A204.1 (cell line): ENCODE measurements around the gene SFTPA1.
A peak's percentile ranks its signal among the peaks of the same experiment; 100 is the strongest.
"Not testable (repeated sequence)": the region's sequence is repeated elsewhere in the genome, so short reads cannot be mapped to it uniquely, and the experiment has no call there.

Experiments used
- FAIRE-seq: peaks from 2 replicates; lab custom pipeline; 2012; peaks lifted over from hg19 to GRCh38; lab: Jason Lieb, UNC

The SFTPA1 gene

DNA sequence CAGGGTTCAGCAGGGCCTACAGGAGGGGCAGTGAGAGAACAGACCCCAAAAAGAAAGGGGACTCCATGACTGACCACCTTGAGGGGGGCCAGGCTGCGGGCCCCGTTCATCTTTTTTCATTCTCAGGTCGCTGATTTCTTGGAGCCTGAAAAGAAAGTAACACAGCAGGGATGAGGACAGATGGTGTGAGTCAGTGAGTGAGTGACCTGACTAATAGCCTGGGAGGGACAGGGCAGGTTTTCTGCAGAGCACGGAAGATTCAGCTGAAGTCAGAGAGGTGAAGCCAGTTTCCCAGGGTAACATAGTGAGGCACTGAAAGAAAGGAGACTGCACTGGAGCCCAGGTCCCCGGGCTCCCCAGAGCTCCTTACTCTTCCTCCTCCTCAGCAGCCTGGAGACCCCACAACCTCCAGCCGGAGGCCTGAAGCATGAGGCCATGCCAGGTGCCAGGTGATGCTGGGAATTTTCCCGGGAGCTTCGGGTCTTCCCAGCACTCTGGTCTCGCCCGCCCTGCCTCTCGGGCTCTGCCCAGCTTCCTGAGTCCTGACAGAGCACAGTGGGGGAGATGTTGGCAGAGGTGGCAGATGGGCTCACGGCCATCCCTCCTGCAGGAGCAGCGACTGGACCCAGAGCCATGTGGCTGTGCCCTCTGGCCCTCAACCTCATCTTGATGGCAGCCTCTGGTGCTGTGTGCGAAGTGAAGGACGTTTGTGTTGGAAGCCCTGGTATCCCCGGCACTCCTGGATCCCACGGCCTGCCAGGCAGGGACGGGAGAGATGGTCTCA is 646 bp downstream of the SFTPA1 start:
- not testable (repeated sequence) for FAIRE-seq

DNA sequence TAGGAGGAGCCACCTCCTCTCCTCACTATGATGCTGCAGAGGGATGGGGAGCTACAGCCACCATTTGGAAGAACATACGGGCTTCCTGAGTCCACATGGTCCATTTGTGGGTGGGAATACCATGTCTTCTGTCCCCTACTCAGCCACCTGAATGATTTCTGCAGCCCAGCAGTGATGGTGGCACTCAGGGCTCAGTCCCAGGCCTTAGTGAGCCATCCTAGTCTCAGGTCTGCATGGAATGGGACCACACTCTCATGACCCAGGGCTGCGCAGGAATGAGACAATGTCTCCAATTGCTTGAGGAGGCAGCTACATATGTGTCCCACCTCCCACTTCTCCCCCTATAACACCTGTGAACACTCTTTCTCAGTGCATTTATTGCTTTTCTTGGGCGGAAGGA is 4.8 kb downstream of the SFTPA1 start:
- FAIRE-seq = no peak

DNA sequence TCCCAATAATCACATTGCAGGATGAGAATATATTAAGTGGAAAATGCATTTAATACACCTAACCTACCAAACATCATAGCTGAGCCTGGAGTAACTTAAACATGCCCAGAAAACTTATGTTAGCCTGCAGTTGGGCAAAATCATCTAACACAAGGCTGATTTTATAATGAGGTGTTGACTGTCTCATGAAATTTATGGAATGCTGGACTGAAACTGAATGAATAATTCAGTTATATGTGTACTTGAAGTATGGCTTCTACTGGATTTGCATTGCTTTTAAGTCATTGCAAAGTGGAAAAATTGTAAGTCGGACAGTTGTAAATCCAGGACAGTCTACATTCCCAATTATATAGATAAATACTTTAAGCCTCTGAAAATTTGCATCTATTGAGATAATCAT is 5.4 kb downstream of the SFTPA1 start:
- no peak for FAIRE-seq

- not testable (repeated sequence) for FAIRE-seq
These were observed 12.9 kb downstream of the SFTPA1 start for GRCh38 chr10:79623663-79624062.

DNA sequence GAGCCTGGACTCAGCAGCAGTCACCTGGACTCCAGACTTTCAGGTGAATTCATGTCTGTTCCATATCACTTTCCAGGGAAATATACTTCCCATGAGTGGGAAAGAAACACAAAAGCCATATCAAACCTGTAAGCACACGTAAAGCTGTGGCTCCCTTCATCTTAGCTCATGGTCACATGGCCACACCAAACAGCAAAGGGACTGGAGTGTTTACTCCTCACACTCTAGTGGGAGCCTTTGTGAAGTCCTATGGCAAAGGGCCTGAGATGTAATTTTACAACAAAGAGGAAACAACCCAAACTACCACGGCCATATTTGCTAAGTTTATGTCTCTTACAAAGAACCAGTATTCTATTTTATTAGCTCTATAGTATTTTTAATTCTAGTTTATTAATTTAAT is 16.3 kb downstream of the SFTPA1 start:
- FAIRE-seq = peak; percentile 91

DNA sequence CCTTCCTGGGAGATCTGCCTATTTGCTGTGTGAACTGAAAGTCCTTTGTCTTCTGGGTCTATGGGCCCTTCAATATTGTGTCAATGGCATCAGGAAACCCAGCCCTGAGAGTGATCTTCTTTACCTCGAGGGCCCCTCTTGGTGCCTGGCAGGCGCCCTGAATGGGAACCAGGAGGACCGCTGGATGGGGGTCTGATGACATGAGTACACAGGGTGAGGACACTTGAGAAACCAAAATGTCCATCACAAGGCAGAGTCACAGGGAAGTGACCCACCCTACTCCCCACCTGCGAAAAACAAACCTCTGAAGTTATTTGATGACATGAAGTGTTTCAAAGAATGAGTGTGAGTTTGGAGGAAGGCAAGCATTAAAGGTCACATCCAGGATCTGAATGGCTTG is 17.3 kb downstream of the SFTPA1 start:
- FAIRE-seq = no peak

GRCh38 chr10:79628988-79629954 is 18.5 kb downstream of the SFTPA1 start:
- no peak for FAIRE-seq

- FAIRE-seq = no peak
These were observed 19.2 kb downstream of the SFTPA1 start for GRCh38 chr10:79629955-79630327.

- FAIRE-seq = not testable (repeated sequence)
These were observed 26.0 kb downstream of the SFTPA1 start for GRCh38 chr10:79636654-79637199.

DNA sequence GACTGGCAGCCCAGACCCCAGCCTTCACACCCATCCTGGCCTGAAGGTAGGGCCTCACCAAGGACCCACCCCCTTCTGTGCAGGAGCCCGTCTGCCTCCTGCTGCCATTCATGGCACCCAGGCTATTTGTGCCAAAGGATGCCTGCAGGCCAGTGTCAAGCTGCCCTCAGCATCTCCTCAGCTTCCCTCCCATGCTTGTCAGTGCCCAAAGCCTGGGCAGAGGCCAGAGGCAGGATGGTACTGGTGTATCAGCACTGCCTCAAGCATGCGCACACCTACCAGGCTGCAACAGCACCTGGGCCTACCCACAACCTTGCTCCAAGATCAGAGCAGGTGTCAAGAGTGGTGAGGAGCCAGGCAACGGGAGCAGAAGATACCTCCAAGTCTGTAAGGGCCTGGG is 27.6 kb downstream of the SFTPA1 start:
- no peak for FAIRE-seq

- not testable (repeated sequence) for FAIRE-seq
These were observed 42.0 kb downstream of the SFTPA1 start for GRCh38 chr10:79652695-79653094.

GRCh38 chr10:79663287-79663686 is 52.5 kb downstream of the SFTPA1 start:
- not testable (repeated sequence) for FAIRE-seq

DNA sequence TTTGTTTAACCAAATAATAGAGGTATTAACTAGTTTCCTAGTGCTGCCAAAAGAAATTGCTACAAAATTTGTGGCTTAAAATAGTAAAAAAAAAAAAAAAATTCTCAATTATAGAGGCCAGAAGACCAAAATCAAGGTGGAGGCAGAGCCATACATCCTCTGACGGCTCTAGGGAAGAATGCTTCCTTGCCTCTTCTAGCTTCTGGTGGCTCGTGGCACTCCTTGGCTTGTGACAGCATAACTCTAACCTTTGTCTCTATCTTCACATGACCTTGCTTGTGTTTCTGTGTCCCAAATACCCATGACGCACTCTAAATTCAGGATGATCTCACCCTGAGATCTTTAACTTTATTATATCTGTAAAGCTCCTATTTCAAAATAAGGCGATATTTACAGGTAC is 53.9 kb downstream of the SFTPA1 start:
- not testable (repeated sequence) for FAIRE-seq
